HEK293T (cell line): ENCODE results near the gene ADAMTS8.

Source experiments
- BHLHE40 ChIP-seq: fragments of 450-650 bp; IDR thresholded peaks from 2 replicates; pipeline ENCODE4 v1.6.1; 2016; ENCODE audit warnings: mild to moderate bottlenecking, moderate library complexity, borderline replicate concordance
- CTBP1 ChIP-seq: fragments of 450-650 bp; IDR thresholded peaks from 2 replicates; pipeline ENCODE4 v1.6.1; 2016; ENCODE audit warnings: borderline replicate concordance
- ELF4 ChIP-seq: fragments of 450-650 bp; IDR thresholded peaks from 2 replicates; pipeline ENCODE4 v1.6.1; 2017; ENCODE audit warnings: antibody characterized with exemption
- FOXA1 ChIP-seq: fragments of 450-650 bp; IDR thresholded peaks from 2 replicates; pipeline ENCODE4 v1.6.1; 2016; ENCODE audit warnings: mild to moderate bottlenecking
- FOXK2 ChIP-seq: fragments of 450-650 bp; IDR thresholded peaks from 2 replicates; pipeline ENCODE4 v1.6.1; 2016; ENCODE audit warnings: mild to moderate bottlenecking
- FOXM1 ChIP-seq: fragments of 450-650 bp; IDR thresholded peaks from 2 replicates; pipeline ENCODE4 v1.6.1; 2017; ENCODE audit warnings: mild to moderate bottlenecking, borderline replicate concordance
- HDGF ChIP-seq: fragments of 450-650 bp; IDR thresholded peaks from 2 replicates; pipeline ENCODE4 v1.6.1; 2017; ENCODE audit warnings: antibody characterized with exemption, borderline replicate concordance
- SP1 ChIP-seq: fragments of 450-650 bp; IDR thresholded peaks from 2 replicates; pipeline ENCODE4 v1.6.1; 2017
- SUZ12 ChIP-seq: fragments of 450-650 bp; IDR thresholded peaks from 2 replicates; pipeline ENCODE4 v1.6.1; 2016; ENCODE audit warnings: mild to moderate bottlenecking
- TARDBP ChIP-seq: fragments of 450-650 bp; IDR thresholded peaks from 2 replicates; pipeline ENCODE4 v1.6.1; 2016

DNA sequence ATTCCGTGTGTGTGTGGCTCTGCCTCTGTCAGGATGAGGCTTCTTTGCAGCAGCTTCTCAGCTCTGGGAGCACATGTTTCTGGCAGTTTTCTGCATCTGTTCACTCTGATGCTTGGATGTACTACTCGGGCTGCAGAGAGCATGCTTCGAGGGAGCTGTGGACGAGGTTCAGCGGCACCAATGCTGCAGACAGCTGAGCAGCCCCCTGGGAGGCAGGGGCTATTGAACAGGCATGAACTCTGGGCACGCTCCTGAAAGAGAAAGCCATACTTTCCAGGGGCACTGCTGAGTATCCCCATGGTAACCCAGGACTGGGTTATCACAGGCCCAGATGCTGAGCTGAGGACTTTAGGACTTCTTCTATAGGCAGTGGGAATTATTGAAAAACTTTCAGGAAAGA lies 33.8 kb downstream of the ADAMTS8 start:
- TF ChIP-seq TARDBP (no peak), FOXM1 (no peak), SUZ12 (no peak), ELF4 (no peak), FOXA1 (no peak), SP1 (no peak), BHLHE40 (no peak), HDGF (no peak), CTBP1 (no peak), FOXK2 (no peak)
